ENCODE measurements around the gene POTEF.
"Not testable (repeated sequence)": the region's sequence is repeated elsewhere in the genome, so short reads cannot be mapped to it uniquely, and the experiment has no call there.

DNA sequence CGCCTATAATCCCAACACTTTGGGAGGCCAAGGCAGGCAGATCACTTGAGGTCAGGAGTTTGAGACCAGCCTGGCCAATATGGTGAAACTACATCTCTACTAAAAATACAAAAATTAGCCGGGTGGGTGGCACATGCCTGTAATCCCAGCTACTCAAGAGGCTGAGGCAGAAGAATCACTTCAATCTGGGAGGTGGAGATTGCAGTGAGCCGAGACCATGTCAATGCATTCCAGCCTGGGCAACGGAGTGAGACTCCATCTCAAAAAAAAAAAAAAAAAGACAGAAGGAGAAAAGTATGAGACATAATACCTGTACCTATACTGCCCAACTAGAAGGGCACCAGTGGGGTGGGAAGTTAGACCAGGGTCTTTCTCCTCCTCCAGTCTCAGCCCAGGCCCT lies 30.4 kb upstream of the POTEF start:
- TF ChIP-seq, protein P1, sequence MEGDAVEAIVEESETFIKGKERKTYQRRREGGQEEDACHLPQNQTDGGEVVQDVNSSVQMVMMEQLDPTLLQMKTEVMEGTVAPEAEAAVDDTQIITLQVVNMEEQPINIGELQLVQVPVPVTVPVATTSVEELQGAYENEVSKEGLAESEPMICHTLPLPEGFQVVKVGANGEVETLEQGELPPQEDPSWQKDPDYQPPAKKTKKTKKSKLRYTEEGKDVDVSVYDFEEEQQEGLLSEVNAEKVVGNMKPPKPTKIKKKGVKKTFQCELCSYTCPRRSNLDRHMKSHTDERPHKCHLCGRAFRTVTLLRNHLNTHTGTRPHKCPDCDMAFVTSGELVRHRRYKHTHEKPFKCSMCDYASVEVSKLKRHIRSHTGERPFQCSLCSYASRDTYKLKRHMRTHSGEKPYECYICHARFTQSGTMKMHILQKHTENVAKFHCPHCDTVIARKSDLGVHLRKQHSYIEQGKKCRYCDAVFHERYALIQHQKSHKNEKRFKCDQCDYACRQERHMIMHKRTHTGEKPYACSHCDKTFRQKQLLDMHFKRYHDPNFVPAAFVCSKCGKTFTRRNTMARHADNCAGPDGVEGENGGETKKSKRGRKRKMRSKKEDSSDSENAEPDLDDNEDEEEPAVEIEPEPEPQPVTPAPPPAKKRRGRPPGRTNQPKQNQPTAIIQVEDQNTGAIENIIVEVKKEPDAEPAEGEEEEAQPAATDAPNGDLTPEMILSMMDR (IDR thresholded peaks at IDR 0.05; ENCODE audit: extremely low read depth in 1 of 2, insufficient read depth in 1 of 2, low read depth in 1 of 2, low read length in 2 of 2) = not testable (repeated sequence)
- TF ChIP-seq, protein P2, sequence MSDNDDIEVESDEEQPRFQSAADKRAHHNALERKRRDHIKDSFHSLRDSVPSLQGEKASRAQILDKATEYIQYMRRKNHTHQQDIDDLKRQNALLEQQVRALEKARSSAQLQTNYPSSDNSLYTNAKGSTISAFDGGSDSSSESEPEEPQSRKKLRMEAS (IDR thresholded peaks at IDR 0.05; ENCODE audit: insufficient read depth, insufficient read length) = not testable (repeated sequence)
- TF ChIP-seq POLR2A (IDR thresholded peaks at IDR 0.05; ENCODE audit: low read depth, low read length); EZH2 (IDR thresholded peaks at IDR 0.05; ENCODE audit: borderline replicate concordance, low read depth, low read length, severe bottlenecking); POLR2AphosphoS5 (IDR thresholded peaks at IDR 0.05; ENCODE audit: insufficient read depth, low read depth, low read length); MYC (IDR thresholded peaks at IDR 0.05; ENCODE audit: low read depth, low read length); GATA2 (IDR thresholded peaks at IDR 0.05; ENCODE audit: insufficient read depth, insufficient read length, low read depth, low read length); JUN (IDR thresholded peaks at IDR 0.05; ENCODE audit: borderline replicate concordance, insufficient read depth, insufficient read length, low read depth); FOS (IDR thresholded peaks at IDR 0.05; ENCODE audit: borderline replicate concordance, insufficient read depth, low read length): not testable (repeated sequence)
